Epithelial cell of esophagus (primary cell): ENCODE results near the gene DNAJC9.

Experiments
- DNase-seq: peaks from one replicate; pipeline ENCODE4 v3.0.0; 2010; ENCODE audit warnings: low read depth
- H3K4me3 ChIP-seq: 2 replicates; pipeline ENCODE4 v1.5.1; 2011; ENCODE audit warnings: mild to moderate bottlenecking, low read length, control low read depth
- CTCF ChIP-seq: IDR thresholded peaks from 2 replicates; pipeline ENCODE4 v1.5.1; 2011; ENCODE audit warnings: low read depth, mild to moderate bottlenecking, low read length, control low read depth, inconsistent platforms; ENCODE audit not compliant: insufficient read depth; ENCODE audit errors: missing control alignments

Gene DNAJC9

GRCh38 chr10:73239908-73240307 lies 7.1 kb downstream of the DNAJC9 start:
- DNase-seq = no peak
- TF ChIP-seq CTCF = no peak
- no peak overlapping the region for H3K4me3 ChIP-seq

- TF ChIP-seq CTCF = no peak
- H3K4me3 ChIP-seq = no peak overlapping the region
- DNase-seq = no peak
Observed at GRCh38 chr10:73238990-73239566, 8.0 kb downstream of the DNAJC9 start.

GRCh38 chr10:73234695-73235094 lies 12.4 kb downstream of the DNAJC9 start:
- no peak for TF ChIP-seq CTCF
- H3K4me3 ChIP-seq = no peak overlapping the region
- no peak for DNase-seq

DNA sequence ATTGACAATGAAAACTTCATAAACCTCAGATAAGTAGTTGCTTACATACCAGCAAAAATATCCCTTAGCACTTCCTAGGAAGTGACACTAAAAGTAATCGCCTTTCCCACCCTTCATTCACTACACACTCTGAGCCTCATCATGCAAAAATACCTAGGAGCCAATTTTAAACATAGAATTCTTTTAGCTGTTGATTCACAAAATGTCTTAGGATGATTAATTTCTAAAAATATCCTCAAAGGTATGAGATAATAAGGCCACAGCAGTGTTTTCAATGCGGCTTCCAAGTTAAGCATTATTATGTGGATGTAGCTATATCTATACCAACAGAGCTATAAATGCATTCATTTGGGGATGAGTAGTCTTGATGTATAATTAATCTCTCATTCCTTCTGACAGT lies 13.2 kb downstream of the DNAJC9 start:
- DNase-seq = no peak
- no peak for TF ChIP-seq CTCF
- H3K4me3 ChIP-seq = no peak overlapping the region

DNA sequence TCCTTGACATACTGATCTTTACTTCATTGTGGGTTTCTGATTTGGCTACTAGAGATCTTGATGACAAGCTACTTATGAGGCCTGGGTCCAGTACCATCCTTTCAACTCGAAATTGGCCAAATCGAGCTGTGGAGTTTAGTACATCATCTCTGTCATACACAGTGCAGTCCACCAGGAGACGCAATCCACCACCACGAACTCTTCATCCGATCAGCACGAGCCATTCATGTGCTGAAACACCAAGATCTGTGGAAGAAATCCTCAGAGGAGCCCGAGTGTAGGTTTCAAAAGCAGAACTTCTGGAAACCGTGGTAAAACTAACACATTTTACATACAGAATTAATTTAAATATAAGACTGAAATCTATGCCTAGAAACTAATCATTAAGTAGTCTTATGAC lies 14.2 kb downstream of the DNAJC9 start:
- no peak overlapping the region for H3K4me3 ChIP-seq
- DNase-seq = no peak
- TF ChIP-seq CTCF = no peak

GRCh38 chr10:73229567-73229966 lies 17.5 kb downstream of the DNAJC9 start:
- no peak for TF ChIP-seq CTCF
- DNase-seq = no peak

GRCh38 chr10:73228247-73228646 lies 18.8 kb downstream of the DNAJC9 start:
- no peak overlapping the region for H3K4me3 ChIP-seq
- no peak for TF ChIP-seq CTCF
- no peak for DNase-seq

More at GRCh38 chr10:73229567-73229966, 17.5 kb downstream of the DNAJC9 start:
- no peak overlapping the region for H3K4me3 ChIP-seq
